OCI-LY7 (cell line): Measurements from ENCODE around the gene SPRYD3.

ENCODE experiments used
- EZH2phosphoT487 ChIP-seq: fragments of 200-600 bp; sonication (generic); IDR thresholded peaks from 2 replicates; pipeline ENCODE4 v1.6.1; 2018; ENCODE audit warnings: low read depth, borderline replicate concordance, mild to moderate bottlenecking, mixed run types, antibody characterized with exemption, low read length, moderate library complexity, mixed read lengths
- TF ChIP-seq, protein P1 (sequence below): fragments of 200-600 bp; sonication (generic); conservative IDR thresholded peaks from 2 replicates; pipeline ENCODE4 v1.5.1; 2014; ENCODE audit warnings: mild to moderate bottlenecking, antibody characterized with exemption, low read length, moderate library complexity, mixed read lengths

DNA sequence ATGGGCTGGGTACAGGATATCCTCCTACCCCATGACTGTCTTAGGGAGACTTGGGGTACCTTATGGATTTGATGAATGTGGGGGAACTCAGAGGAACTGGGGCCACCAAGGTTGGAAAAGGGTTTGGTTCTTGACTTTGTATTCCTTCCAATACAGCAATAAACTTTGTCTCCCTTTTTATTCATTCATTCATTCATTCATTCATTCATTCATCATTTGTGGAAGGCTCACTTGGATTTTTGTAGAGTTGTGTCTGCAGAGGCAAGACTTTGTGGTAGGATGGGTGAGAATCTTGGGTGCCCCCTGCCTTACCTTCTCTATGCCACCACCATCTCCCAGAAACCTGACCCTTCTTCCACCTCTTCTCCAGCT is 45.1 kb upstream of the SPRYD3 start:
- TF ChIP-seq, protein P1, sequence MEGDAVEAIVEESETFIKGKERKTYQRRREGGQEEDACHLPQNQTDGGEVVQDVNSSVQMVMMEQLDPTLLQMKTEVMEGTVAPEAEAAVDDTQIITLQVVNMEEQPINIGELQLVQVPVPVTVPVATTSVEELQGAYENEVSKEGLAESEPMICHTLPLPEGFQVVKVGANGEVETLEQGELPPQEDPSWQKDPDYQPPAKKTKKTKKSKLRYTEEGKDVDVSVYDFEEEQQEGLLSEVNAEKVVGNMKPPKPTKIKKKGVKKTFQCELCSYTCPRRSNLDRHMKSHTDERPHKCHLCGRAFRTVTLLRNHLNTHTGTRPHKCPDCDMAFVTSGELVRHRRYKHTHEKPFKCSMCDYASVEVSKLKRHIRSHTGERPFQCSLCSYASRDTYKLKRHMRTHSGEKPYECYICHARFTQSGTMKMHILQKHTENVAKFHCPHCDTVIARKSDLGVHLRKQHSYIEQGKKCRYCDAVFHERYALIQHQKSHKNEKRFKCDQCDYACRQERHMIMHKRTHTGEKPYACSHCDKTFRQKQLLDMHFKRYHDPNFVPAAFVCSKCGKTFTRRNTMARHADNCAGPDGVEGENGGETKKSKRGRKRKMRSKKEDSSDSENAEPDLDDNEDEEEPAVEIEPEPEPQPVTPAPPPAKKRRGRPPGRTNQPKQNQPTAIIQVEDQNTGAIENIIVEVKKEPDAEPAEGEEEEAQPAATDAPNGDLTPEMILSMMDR, result no peak
- TF ChIP-seq EZH2phosphoT487, result no peak
